Activated CD4-positive, alpha-beta T cell treated with anti-CD3 and anti-CD28 coated beads, Interleukin-2, amount 10 ng/mL, durations not matched to agents 24 days and 14 days (primary cell): ENCODE data around the gene THG1L. TPM values are rescaled to one million over a fixed set of nuclear protein-coding genes. Genes with fewer than 3 reads are reported as not detected.

Experiments used
- total RNA-seq: library from RNA; stranded (reverse); gene quantifications from 2 replicates; pipeline ENCODE4 v1.2.3, GENCODE V29; 2022

The THG1L gene
- total RNA-seq, 1 donor from 2014 or later, result 25.0 TPM

Other genes starting within 250 kb of the THG1L start
- 232 TPM in 2 replicates for gene ADAM19, start 155.6 kb upstream of the THG1L start, total RNA-seq
- 0.19 TPM in 1 of 2 replicates, not detected in the other for gene SOX30, start 79.0 kb upstream of the THG1L start, total RNA-seq
- 0.42 TPM in 1 of 2 replicates, not detected in the other for gene C5orf52, start 59.9 kb upstream of the THG1L start, total RNA-seq
- 8.6 and 9.2 TPM in 2 replicates for gene LSM11, start 12.3 kb downstream of the THG1L start, total RNA-seq
- gene CLINT1, start 127.7 kb downstream of the THG1L start, total RNA-seq, result 91.9 and 92.1 TPM in 2 replicates